ENCODE results near the gene EZH2. TPM values are rescaled to one million over a fixed set of nuclear protein-coding genes. Genes with fewer than 3 reads are reported as not detected.

EZH2 gene
- polyA plus RNA-seq, 1 donor from 2014 or later, result 67.2 TPM

- no peak for TF ChIP-seq EZH2 (IDR thresholded peaks at IDR 0.05; ENCODE audit: borderline replicate concordance, insufficient read depth, low read length, poor library complexity, severe bottlenecking)
- no peak for TF ChIP-seq POLR2AphosphoS5 (IDR thresholded peaks at IDR 0.05)
- no peak for TF ChIP-seq SMC3 (conservative IDR thresholded peaks at IDR 0.05; ENCODE audit: poor library complexity)
- TF ChIP-seq CTCF (IDR thresholded peaks at IDR 0.05; ENCODE audit: poor library complexity, severe bottlenecking), result no peak
- TF ChIP-seq EP300 (conservative IDR thresholded peaks at IDR 0.05; ENCODE audit: poor library complexity, severe bottlenecking), result no peak
- no peak for TF ChIP-seq RAD21 (conservative IDR thresholded peaks at IDR 0.05)
- no peak for TF ChIP-seq MXI1 (conservative IDR thresholded peaks at IDR 0.05; ENCODE audit: poor library complexity, severe bottlenecking)
- no peak for TF ChIP-seq REST (IDR thresholded peaks at IDR 0.05; ENCODE audit: borderline replicate concordance)
- TF ChIP-seq TAF1 (IDR thresholded peaks at IDR 0.05; ENCODE audit: low read depth), result no peak
- no peak overlapping the region for H3K4me3 ChIP-seq (ENCODE audit: low read length)
- H3K27me3 ChIP-seq (ENCODE audit: insufficient read depth, low read depth, low read length), result no peaks in the 10 kb centered on the region
- no peaks in the 10 kb centered on the region for H3F3A ChIP-seq (ENCODE audit: insufficient read depth, low read length, poor library complexity, severe bottlenecking)
- H3K9me2 ChIP-seq (ENCODE audit: insufficient read depth, low read length), result no peaks in the 10 kb centered on the region
- no peak overlapping the region for H2AFZ ChIP-seq (ENCODE audit: low read depth, low read length)
- no peak overlapping the region for H3K9ac ChIP-seq (ENCODE audit: low read length)
- no peak overlapping the region for H3K4me2 ChIP-seq (ENCODE audit: low read length)
- H4K20me1 ChIP-seq (ENCODE audit: insufficient read depth), result no peaks in the 10 kb centered on the region
- peaks cover 4% of the 10 kb centered on the region for H3K36me3 ChIP-seq (ENCODE audit: insufficient read depth, low read length)
- H3K27ac ChIP-seq (ENCODE audit: low read length), result no peak overlapping the region
- H3K9me3 ChIP-seq (ENCODE audit: low read length), result no peaks in the 10 kb centered on the region
- H3K79me2 ChIP-seq (replicated peaks; ENCODE audit: insufficient read depth, low read length), result no peaks in the 10 kb centered on the region
Observed at GRCh38 chr7:148811892-148812291, 72.2 kb downstream of the EZH2 start.

- no peaks in the 10 kb centered on the region for H4K20me1 ChIP-seq (ENCODE audit: insufficient read depth)
- no peak for TF ChIP-seq TAF1 (IDR thresholded peaks at IDR 0.05; ENCODE audit: low read depth)
- no peak for TF ChIP-seq CTCF (IDR thresholded peaks at IDR 0.05; ENCODE audit: poor library complexity, severe bottlenecking)
- no peak for TF ChIP-seq MXI1 (conservative IDR thresholded peaks at IDR 0.05; ENCODE audit: poor library complexity, severe bottlenecking)
- TF ChIP-seq REST (IDR thresholded peaks at IDR 0.05; ENCODE audit: borderline replicate concordance), result no peak
- no peak for TF ChIP-seq EP300 (conservative IDR thresholded peaks at IDR 0.05; ENCODE audit: poor library complexity, severe bottlenecking)
- no peak for TF ChIP-seq EZH2 (IDR thresholded peaks at IDR 0.05; ENCODE audit: borderline replicate concordance, insufficient read depth, low read length, poor library complexity, severe bottlenecking)
- TF ChIP-seq POLR2AphosphoS5 (IDR thresholded peaks at IDR 0.05), result no peak
- no peak for TF ChIP-seq RAD21 (conservative IDR thresholded peaks at IDR 0.05)
- no peak for TF ChIP-seq SMC3 (conservative IDR thresholded peaks at IDR 0.05; ENCODE audit: poor library complexity)
- no peak overlapping the region for H3K4me2 ChIP-seq (ENCODE audit: low read length)
- H3K9me2 ChIP-seq (ENCODE audit: insufficient read depth, low read length), result no peaks in the 10 kb centered on the region
- H3K36me3 ChIP-seq (ENCODE audit: insufficient read depth, low read length), result peaks cover 5% of the 10 kb centered on the region
- H3K79me2 ChIP-seq (replicated peaks; ENCODE audit: insufficient read depth, low read length), result no peaks in the 10 kb centered on the region
- H3K9me3 ChIP-seq (ENCODE audit: low read length), result no peaks in the 10 kb centered on the region
- H3K4me3 ChIP-seq (ENCODE audit: low read length), result no peak overlapping the region
- no peak overlapping the region for H2AFZ ChIP-seq (ENCODE audit: low read depth, low read length)
- no peak overlapping the region for H3K9ac ChIP-seq (ENCODE audit: low read length)
- H3F3A ChIP-seq (ENCODE audit: insufficient read depth, low read length, poor library complexity, severe bottlenecking), result no peaks in the 10 kb centered on the region
- no peak overlapping the region for H3K27ac ChIP-seq (ENCODE audit: low read length)
- no peaks in the 10 kb centered on the region for H3K27me3 ChIP-seq (ENCODE audit: insufficient read depth, low read depth, low read length)
Observed at GRCh38 chr7:148809856-148810255, 74.2 kb downstream of the EZH2 start.

Data from neural cell (in vitro differentiated cells).